Peyer's patch (tissue), 4 donors: ENCODE data around the gene ARHGAP15. TPM values are rescaled to one million over a fixed set of nuclear protein-coding genes. Genes with fewer than 3 reads are reported as not detected.

ENCODE experiments used
- DNase-seq, 3 donors: peaks; one replicate each; pipeline ENCODE4 v3.0.0-alpha.2; 2017 to 2019
- H3K27ac ChIP-seq, 4 donors: fragments of 200-600 bp; sonication (generic); one replicate each; pipeline ENCODE4 v1.5.1; 2016 to 2019
- H3K27me3 ChIP-seq, 2 donors: fragments of 200-600 bp; sonication (generic); one replicate each; pipeline ENCODE4 v1.5.1; 2019
- H3K36me3 ChIP-seq, 3 donors: fragments of 200-600 bp; sonication (generic); one replicate each; pipeline ENCODE4 v1.5.1; 2016 to 2019
- H3K4me1 ChIP-seq, 4 donors: fragments of 200-600 bp; sonication (generic); one replicate each; pipeline ENCODE4 v1.5.1; 2016 to 2019
- H3K4me3 ChIP-seq, 4 donors: fragments of 200-600 bp; sonication (generic); 1 replicate in 3 of 4; 2 replicates in 1 of 4; pipeline ENCODE4 v1.5.1; 2016 to 2019; ENCODE audit warnings: mild to moderate bottlenecking in 1 of 4
- H3K9me3 ChIP-seq, 4 donors: fragments of 200-600 bp; sonication (generic); one replicate each; pipeline ENCODE4 v1.5.1; 2016 to 2019; ENCODE audit warnings: mild to moderate bottlenecking in 1 of 4
- POLR2A ChIP-seq, 2 donors: fragments of 450-650 bp; IDR thresholded peaks; one replicate each; pipeline ENCODE4 v1.5.1; 2017; ENCODE audit warnings: antibody characterized with exemption in 2 of 2, mild to moderate bottlenecking in 2 of 2, moderate library complexity in 2 of 2
- total RNA-seq, 4 donors: library from RNA; depleted of rRNA; stranded (reverse); fragments of >200 nt; gene quantifications; one replicate each; pipeline ENCODE4 v1.1.0, GENCODE V29; 2016
- TF ChIP-seq, protein P1 (sequence below), 6 experiments: fragments of 450-650 bp in 4 of 6; fragments of 200-600 bp in 2 of 6; sonication (generic) in 1 of 6; IDR thresholded peaks; one replicate each; pipeline ENCODE4 v1.5.1; 2017 to 2019; ENCODE audit warnings: antibody characterized with exemption in 6 of 6, mild to moderate bottlenecking in 3 of 6, moderate library complexity in 1 of 6

The ARHGAP15 gene
- total RNA-seq, 4 donors from 2014 or later: 6.7 to 203 (median 12.5) TPM

- H3K27ac ChIP-seq: no peak overlapping the region
- no peaks in the 10 kb centered on the region for H3K4me1 ChIP-seq
- no peak for DNase-seq
- H3K36me3 ChIP-seq: no peaks in the 10 kb centered on the region
- TF ChIP-seq POLR2A (IDR thresholded peaks at IDR 0.05): no peak
- TF ChIP-seq, protein P1, sequence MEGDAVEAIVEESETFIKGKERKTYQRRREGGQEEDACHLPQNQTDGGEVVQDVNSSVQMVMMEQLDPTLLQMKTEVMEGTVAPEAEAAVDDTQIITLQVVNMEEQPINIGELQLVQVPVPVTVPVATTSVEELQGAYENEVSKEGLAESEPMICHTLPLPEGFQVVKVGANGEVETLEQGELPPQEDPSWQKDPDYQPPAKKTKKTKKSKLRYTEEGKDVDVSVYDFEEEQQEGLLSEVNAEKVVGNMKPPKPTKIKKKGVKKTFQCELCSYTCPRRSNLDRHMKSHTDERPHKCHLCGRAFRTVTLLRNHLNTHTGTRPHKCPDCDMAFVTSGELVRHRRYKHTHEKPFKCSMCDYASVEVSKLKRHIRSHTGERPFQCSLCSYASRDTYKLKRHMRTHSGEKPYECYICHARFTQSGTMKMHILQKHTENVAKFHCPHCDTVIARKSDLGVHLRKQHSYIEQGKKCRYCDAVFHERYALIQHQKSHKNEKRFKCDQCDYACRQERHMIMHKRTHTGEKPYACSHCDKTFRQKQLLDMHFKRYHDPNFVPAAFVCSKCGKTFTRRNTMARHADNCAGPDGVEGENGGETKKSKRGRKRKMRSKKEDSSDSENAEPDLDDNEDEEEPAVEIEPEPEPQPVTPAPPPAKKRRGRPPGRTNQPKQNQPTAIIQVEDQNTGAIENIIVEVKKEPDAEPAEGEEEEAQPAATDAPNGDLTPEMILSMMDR (IDR thresholded peaks at IDR 0.05): no peak
- no peaks in the 10 kb centered on the region for H3K9me3 ChIP-seq
- H3K4me3 ChIP-seq: no peak overlapping the region
- H3K27me3 ChIP-seq: no peaks in the 10 kb centered on the region
Observed at GRCh38 chr2:143181494-143181893, 52.3 kb downstream of the ARHGAP15 start.

- TF ChIP-seq, protein P1 (IDR thresholded peaks at IDR 0.05): no peak
- TF ChIP-seq POLR2A (IDR thresholded peaks at IDR 0.05): no peak
- no peak overlapping the region for H3K4me3 ChIP-seq
- H3K27me3 ChIP-seq: no peaks in the 10 kb centered on the region
- no peaks in the 10 kb centered on the region for H3K4me1 ChIP-seq
- no peak for DNase-seq
- H3K27ac ChIP-seq: no peak overlapping the region
- no peaks in the 10 kb centered on the region for H3K9me3 ChIP-seq
- H3K36me3 ChIP-seq: no peaks in the 10 kb centered on the region
Observed at GRCh38 chr2:143182649-143183048, 53.4 kb downstream of the ARHGAP15 start.

- Histone ChIP-seq H3K27me3 (no peaks in the 10 kb centered on the region), H3K4me1 (no peaks in the 10 kb centered on the region), H3K9me3 (no peaks in the 10 kb centered on the region), H3K4me3 (no peak overlapping the region), H3K36me3 (no peaks in the 10 kb centered on the region), H3K27ac (no peak overlapping the region)
- DNase-seq: no peak
- no peak for TF ChIP-seq POLR2A (IDR thresholded peaks at IDR 0.05)
- TF ChIP-seq, protein P1 (IDR thresholded peaks at IDR 0.05): no peak
Observed at GRCh38 chr2:143183804-143184463, 54.7 kb downstream of the ARHGAP15 start.

DNA sequence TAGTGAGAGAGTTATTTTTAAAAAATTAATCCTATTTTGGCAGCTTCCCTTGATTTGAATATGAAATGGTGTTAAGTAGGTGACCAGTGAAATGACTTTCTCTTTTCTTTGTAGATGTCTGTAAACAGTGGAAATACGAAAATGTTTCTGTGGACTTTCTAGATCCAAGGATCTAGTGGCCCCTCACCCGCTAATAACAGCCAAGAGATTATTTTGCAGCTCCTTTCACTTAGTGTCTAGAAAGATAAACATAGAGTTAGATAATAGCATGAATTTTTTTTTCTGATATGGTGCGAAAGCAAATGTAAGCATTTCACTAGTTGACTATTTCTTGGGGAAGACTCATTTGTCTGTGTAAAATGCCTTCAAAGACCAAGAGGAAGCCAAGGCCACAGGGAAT is 57.7 kb downstream of the ARHGAP15 start:
- no peak for TF ChIP-seq POLR2A (IDR thresholded peaks at IDR 0.05)
- TF ChIP-seq, protein P1 (IDR thresholded peaks at IDR 0.05): no peak
- H3K27me3 ChIP-seq: no peaks in the 10 kb centered on the region
- H3K36me3 ChIP-seq: no peaks in the 10 kb centered on the region

DNA sequence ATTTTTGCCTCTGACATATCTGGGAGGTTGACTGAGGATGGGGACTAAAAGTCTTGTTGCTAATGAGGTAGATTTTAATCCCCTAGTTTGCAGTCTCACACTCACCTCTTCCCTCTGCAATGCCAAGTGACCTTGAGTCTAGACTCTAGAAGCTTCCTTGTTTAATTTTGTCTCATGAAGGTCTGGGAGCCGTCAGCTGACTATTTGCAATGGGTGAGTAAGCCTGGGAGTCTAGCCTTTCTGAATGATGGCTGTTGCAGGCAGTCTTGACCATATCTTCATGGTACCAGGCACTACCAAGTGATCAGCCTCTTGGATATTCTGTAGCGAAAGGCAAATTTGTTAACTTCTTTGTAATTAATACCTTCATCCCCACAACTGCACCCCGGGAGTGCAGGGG is 61.2 kb downstream of the ARHGAP15 start:
- Histone ChIP-seq H3K27ac (no peak overlapping the region), H3K9me3 (no peaks in the 10 kb centered on the region), H3K4me3 (no peak overlapping the region), H3K27me3 (no peaks in the 10 kb centered on the region), H3K36me3 (no peaks in the 10 kb centered on the region), H3K4me1 (no peaks in the 10 kb centered on the region)
- no peak for DNase-seq
- TF ChIP-seq, protein P1 (IDR thresholded peaks at IDR 0.05): no peak
- no peak for TF ChIP-seq POLR2A (IDR thresholded peaks at IDR 0.05)

More for the DNA sequence above, 57.7 kb downstream of the ARHGAP15 start:
- Histone ChIP-seq H3K4me1 (no peaks in the 10 kb centered on the region), H3K4me3 (no peak overlapping the region), H3K9me3 (no peaks in the 10 kb centered on the region), H3K27ac (no peak overlapping the region)
- no peak for DNase-seq
